HUES6 (cell line): Measurements from ENCODE around the gene ELMO1.

Experiments
- H3K27ac ChIP-seq: 2 replicates; pipeline ENCODE4 v1.7.0; 2013; ENCODE audit warnings: low read depth, mild to moderate bottlenecking, low read length, inconsistent platforms
- H3K27me3 ChIP-seq: 2 replicates; pipeline ENCODE4 v1.6.1; 2013; ENCODE audit warnings: low read length; ENCODE audit not compliant: control insufficient read depth, insufficient read depth
- H3K36me3 ChIP-seq: 2 replicates; pipeline ENCODE4 v1.6.1; 2013; ENCODE audit warnings: low read length; ENCODE audit not compliant: control insufficient read depth, insufficient read depth
- H3K4me1 ChIP-seq: 2 replicates; pipeline ENCODE4 v1.6.1; 2013; ENCODE audit warnings: low read length; ENCODE audit not compliant: control insufficient read depth, insufficient read depth
- H3K4me3 ChIP-seq: 2 replicates; pipeline ENCODE4 v1.5.1; 2013; ENCODE audit warnings: low read depth, low read length
- H3K9ac ChIP-seq: one replicate; pipeline ENCODE4 v1.6.1; 2013; ENCODE audit warnings: mild to moderate bottlenecking, low read length
- H3K9me3 ChIP-seq: 2 replicates; pipeline ENCODE4 v1.6.1; 2013; ENCODE audit warnings: low read depth, low read length; ENCODE audit not compliant: control insufficient read depth, insufficient read depth

ELMO1 gene

DNA sequence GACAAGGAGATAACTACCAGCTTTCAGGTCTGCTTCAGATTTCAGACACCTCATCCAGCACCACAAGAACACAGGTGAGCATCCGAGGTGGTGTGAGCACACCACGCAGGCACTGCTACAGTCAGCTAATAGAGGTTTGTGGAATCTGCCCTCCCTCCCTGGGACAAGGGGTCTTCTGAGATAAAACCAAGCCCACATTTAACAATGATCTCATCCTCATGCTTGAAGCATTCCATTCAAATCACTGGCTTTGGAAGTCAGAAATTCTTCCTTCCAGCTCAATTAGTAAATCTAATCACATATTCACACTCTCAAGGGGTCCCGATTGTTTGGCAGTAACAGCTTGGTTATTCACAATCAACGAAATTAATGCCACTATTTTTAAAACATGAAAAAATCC lies 331.4 kb downstream of the ELMO1 start:
- Histone ChIP-seq H3K4me1 (peaks cover 15% of the 10 kb centered on the region), H3K36me3 (no peaks in the 10 kb centered on the region), H3K9me3 (peaks cover 12% of the 10 kb centered on the region), H3K9ac (no peak overlapping the region), H3K27ac (peak overlapping the region; percentile 12; the same call in 1 of the 2 replicates), H3K4me3 (no peak overlapping the region), H3K27me3 (no peaks in the 10 kb centered on the region)

DNA sequence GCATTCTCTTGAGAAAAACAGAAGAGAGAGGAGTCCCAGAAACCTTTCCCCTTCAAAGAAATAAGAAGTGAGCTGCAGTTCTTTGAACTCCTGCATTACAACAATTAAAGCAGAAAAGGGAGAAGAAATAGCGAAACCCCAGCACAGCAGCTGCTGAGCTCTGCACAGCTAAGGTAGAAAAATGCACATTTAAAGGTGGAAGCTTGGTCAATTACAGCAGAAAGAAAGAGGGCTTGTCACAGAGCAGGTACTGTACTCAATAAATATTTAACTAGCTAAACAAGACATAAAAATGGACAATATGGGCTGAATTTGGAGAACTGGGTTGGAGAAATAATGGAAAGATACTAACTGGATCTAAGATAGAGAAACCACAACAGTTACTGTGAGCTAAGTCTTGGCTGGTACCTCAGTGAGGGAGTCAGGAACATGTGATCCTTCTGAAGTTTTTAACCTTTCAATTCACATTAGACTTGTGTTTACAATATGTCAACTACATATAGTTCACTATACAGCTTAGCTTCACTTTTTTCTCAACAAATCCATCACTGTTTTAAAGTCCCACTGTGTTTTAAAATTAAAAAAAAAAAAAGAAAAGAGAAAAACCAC lies 332.5 kb downstream of the ELMO1 start:
- Histone ChIP-seq H3K9me3 (peaks cover 12% of the 10 kb centered on the region), H3K9ac (no peak overlapping the region), H3K4me1 (peaks cover 15% of the 10 kb centered on the region), H3K36me3 (no peaks in the 10 kb centered on the region), H3K4me3 (no peak overlapping the region), H3K27ac (no peak overlapping the region), H3K27me3 (no peaks in the 10 kb centered on the region)

- Histone ChIP-seq H3K4me3 (no peak overlapping the region), H3K27ac (no peak overlapping the region), H3K4me1 (peaks cover 15% of the 10 kb centered on the region), H3K36me3 (no peaks in the 10 kb centered on the region), H3K9ac (no peak overlapping the region), H3K9me3 (peaks cover 6% of the 10 kb centered on the region; the same call in 1 of the 2 replicates), H3K27me3 (no peaks in the 10 kb centered on the region)
Observed at GRCh38 chr7:37113661-37114355, 334.9 kb downstream of the ELMO1 start.

- Histone ChIP-seq H3K9me3 (peaks cover 6% of the 10 kb centered on the region; the same call in 1 of the 2 replicates), H3K27me3 (no peaks in the 10 kb centered on the region), H3K4me3 (no peak overlapping the region), H3K36me3 (no peaks in the 10 kb centered on the region), H3K9ac (no peak overlapping the region), H3K27ac (no peak overlapping the region), H3K4me1 (peaks cover 13% of the 10 kb centered on the region)
Observed at GRCh38 chr7:37112876-37113275, 335.8 kb downstream of the ELMO1 start.

DNA sequence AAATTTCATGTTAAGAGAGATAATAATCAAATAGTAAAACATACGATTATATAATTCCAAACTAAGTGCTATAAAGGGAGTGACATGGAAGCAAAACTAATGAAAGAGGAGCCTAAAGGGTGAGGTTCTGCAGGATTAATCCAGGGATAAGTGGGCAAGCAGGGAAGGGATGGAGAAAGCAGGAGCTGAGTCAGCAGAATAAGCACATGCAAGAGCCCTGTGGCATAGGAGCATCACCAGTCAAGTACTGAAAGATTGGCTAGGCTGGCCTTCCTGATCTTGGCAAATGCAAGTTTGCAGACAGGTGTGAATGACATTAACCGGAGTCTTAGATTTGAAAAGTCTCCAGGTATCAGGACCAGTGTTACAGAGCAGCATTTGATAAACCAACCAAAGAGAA lies 336.4 kb downstream of the ELMO1 start:
- no peaks in the 10 kb centered on the region for H3K36me3 ChIP-seq
- H3K4me3 ChIP-seq, result no peak overlapping the region
- H3K27ac ChIP-seq, result no peak overlapping the region
- H3K9me3 ChIP-seq, result peaks cover 6% of the 10 kb centered on the region; the same call in 1 of the 2 replicates
- H3K27me3 ChIP-seq, result no peaks in the 10 kb centered on the region
- peaks cover 7% of the 10 kb centered on the region for H3K4me1 ChIP-seq
- no peak overlapping the region for H3K9ac ChIP-seq

DNA sequence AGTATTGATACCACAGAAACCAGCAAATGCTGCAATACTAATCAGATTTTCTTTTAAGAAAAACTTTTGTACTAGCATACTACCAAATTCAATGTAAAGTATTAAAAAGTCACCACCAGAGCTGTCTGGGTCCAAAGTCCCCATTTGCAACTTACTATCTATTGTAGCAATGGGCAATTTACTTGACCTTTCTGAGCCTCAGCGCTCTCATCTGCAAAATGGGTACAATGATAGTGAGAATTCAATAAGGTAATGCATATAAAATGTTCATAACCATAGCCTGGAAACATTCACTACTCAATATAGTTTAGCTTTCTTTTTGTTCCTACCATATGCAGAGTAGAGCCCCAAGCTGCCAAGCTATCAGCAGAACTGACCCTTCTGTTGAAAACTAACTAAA lies 337.2 kb downstream of the ELMO1 start:
- Histone ChIP-seq H3K9ac (no peak overlapping the region), H3K27me3 (no peaks in the 10 kb centered on the region), H3K36me3 (no peaks in the 10 kb centered on the region), H3K4me1 (no peaks in the 10 kb centered on the region; the same call in 1 of the 2 replicates), H3K27ac (no peak overlapping the region), H3K4me3 (no peak overlapping the region), H3K9me3 (peaks cover 6% of the 10 kb centered on the region; the same call in 1 of the 2 replicates)

DNA sequence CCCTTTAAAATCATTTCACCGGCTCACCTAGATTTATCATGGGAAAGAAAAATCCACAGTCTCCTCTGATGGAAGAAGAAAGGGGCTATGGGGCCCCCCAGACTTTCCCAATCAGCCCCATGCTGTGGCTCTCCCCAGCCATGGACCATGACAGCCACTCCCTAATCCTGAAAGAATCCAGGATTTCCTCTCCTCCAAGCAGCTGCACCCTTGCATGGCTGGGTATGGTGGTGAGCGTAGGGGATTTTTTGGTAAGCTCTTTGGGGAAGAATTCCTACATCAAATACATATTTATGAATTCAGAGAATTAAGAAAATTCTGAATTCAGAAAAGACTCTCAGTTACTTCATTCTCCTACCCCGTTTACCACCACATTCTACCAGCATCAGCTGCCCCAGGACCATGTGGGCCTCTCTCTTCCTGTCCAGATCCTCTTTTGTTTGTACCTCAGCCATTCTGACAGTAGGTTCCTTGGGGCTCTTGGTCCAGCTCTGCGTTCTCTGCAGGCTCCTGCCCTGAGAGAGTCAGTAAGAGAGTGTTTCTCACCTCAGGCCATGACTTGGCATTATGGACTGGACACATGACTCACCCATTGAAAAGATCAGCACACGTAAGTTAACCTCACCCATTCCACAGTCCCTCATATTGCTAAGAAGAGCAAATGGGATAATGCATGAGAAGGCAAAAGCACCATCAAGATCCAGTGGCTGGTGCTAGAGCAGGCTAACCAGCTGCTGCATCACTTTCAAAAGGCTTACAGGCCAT lies 337.8 kb downstream of the ELMO1 start:
- Histone ChIP-seq H3K4me3 (no peak overlapping the region), H3K4me1 (no peaks in the 10 kb centered on the region; the same call in 1 of the 2 replicates), H3K9ac (no peak overlapping the region), H3K9me3 (peaks cover 6% of the 10 kb centered on the region; the same call in 1 of the 2 replicates), H3K36me3 (no peaks in the 10 kb centered on the region), H3K27ac (no peak overlapping the region), H3K27me3 (no peaks in the 10 kb centered on the region)

DNA sequence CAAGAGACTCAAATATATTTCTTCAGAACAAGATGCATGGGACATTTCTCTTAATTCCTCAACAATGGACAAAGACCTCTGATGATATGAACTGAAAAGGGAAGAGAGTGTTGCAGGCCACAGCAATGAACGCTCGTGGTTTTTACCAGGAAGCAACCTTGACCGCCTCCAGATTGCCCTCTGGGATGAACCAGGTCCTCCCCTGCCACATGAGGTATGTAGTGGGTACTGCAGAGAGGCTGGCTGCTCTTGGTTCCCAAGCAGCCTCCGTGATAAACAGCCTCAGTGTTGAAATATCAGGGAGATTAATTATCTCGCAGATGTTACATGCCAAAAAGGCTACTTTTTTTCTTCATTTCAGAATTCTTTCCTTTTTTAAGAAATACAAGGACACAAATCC lies 338.8 kb downstream of the ELMO1 start:
- Histone ChIP-seq H3K36me3 (no peaks in the 10 kb centered on the region), H3K9me3 (0 out of 2 replicates have a peak, but pooled peaks cover 1% of the 10 kb centered on the region), H3K4me3 (no peak overlapping the region), H3K4me1 (no peaks in the 10 kb centered on the region; the same call in 1 of the 2 replicates), H3K9ac (no peak overlapping the region), H3K27ac (no peak overlapping the region), H3K27me3 (no peaks in the 10 kb centered on the region)

DNA sequence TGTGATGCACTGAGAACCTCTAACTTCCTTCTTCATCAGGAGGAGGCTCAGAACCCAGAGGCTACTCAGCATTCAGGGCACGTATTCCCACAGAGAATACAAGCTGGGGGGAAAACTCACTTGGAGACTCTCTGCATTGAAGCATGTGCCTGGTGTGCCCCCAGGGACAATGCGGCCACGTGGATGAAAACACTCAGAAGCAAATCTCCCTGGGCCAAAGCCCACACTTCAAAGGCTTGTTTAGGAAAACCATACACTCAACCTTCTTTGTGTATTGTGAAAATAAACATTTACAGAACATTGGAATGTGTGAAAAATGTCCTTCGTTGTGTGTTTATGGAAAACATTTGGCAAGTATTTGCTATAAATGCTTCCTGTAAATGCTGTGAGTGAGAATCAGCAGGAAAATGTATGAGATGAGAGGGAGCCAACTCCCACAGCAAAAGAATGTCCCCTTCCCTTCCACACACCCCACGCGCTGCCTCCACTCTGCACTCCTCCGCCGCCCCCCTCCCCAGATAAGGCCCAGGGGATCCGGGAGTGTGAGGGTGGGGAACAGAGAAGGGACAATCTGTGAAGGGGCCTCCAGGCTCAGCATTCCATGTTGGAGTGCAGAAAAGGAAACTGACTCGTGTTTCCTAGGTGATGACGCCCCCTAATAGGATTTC lies 339.5 kb downstream of the ELMO1 start:
- no peaks in the 10 kb centered on the region for H3K36me3 ChIP-seq
- no peaks in the 10 kb centered on the region; the same call in 1 of the 2 replicates for H3K4me1 ChIP-seq
- H3K9me3 ChIP-seq, result no peaks in the 10 kb centered on the region
- no peaks in the 10 kb centered on the region for H3K27me3 ChIP-seq
- H3K27ac ChIP-seq, result no peak overlapping the region
- no peak overlapping the region for H3K4me3 ChIP-seq
- H3K9ac ChIP-seq, result no peak overlapping the region

- Histone ChIP-seq H3K9me3 (no peaks in the 10 kb centered on the region), H3K9ac (no peak overlapping the region), H3K27me3 (no peaks in the 10 kb centered on the region), H3K27ac (no peak overlapping the region), H3K4me1 (no peaks in the 10 kb centered on the region; the same call in 1 of the 2 replicates), H3K4me3 (no peak overlapping the region), H3K36me3 (no peaks in the 10 kb centered on the region)
Observed at GRCh38 chr7:37108615-37109014, 340.0 kb downstream of the ELMO1 start.
